ENCODE results near the gene HTRA3.

HTRA3 gene

DNA sequence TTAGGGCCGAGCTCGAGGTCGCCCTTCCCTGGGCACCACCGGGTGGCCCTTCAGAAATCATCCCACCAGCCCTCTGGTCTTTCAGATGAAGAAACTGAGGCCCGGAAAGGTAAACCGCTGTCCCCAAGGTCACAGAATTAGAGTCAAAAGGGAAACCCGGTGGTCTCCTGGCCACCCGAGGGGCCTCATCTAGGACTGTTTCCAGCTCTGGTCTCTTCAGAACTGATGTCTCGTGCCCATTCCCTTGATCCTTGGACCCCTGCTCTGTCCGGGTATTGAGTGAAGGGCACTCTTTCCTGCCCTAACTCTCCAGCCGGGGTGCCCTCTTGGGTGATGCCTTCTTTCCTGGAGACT, 841 bp downstream of the HTRA3 start:
- no peak for DNase-seq

DNA sequence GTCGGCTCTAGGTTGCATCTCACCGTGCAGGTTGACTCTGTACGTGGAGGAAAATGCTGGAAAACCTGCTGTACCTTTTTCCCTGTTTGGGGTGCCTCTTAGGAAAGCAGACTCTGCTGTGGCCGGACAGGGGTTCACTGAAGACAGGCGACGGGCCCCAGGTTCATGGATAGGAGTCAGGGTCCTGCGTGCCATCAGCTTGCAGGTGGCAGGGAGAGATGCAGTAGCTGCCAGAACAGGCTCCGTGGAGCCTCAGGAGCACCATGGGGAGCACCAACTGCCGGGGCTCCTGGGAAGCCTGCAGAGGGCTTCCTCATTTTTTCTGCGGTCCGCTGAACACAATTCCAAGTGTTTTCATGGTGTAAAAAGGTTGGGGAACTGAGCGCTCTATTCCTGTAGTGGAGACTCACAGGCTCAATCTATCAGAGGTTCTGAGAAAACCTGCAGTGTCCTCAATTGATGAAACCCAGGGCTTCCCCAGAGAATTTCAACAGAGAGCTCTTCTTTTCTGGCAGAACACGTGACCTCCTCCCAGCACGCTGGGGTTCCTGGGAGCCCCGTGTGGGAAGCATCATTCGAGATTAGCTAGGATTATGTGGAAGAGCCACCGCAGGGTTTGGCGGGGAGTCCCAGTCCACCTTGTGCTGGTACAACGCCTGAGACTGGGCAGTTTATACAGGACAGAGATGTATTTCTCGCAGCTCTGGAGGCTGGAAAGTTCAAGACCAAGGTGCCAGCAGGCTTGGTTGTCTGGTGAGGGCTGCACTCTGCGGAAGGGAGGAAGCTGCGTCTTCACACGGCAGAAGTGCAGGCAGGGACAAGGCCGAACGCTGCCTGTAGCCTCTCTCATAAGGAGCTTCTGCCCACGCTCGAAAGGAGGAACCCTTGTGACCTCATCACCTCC, 1.6 kb downstream of the HTRA3 start:
- DNase-seq = no peak

DNA sequence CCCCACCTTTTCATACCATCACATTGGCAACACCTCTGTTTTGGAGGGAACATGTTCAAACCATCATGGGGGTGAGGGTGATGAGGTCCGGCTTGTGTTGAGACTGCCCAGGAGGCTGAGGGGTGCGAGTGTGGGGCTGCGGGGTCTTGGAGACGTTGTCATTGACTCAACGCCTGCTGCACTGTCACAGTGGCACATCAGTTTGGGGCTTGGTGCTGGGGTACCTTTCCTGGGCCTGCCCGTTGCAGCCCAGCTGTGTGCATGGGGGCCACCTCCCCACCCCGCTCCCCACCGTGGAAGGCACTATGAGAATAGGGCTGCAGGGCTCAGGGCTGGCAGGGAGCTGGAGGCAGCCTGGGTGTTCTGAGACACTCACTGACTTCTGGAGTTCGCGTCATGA, 2.3 kb downstream of the HTRA3 start:
- no peak for DNase-seq

- no peak for DNase-seq
Measured at GRCh38 chr4:8272472-8273428, 3.2 kb downstream of the HTRA3 start.

- no peak for DNase-seq
Measured at GRCh38 chr4:8273450-8273849, 3.9 kb downstream of the HTRA3 start.

GRCh38 chr4:8274066-8274652, 4.6 kb downstream of the HTRA3 start:
- DNase-seq = no peak

DNA sequence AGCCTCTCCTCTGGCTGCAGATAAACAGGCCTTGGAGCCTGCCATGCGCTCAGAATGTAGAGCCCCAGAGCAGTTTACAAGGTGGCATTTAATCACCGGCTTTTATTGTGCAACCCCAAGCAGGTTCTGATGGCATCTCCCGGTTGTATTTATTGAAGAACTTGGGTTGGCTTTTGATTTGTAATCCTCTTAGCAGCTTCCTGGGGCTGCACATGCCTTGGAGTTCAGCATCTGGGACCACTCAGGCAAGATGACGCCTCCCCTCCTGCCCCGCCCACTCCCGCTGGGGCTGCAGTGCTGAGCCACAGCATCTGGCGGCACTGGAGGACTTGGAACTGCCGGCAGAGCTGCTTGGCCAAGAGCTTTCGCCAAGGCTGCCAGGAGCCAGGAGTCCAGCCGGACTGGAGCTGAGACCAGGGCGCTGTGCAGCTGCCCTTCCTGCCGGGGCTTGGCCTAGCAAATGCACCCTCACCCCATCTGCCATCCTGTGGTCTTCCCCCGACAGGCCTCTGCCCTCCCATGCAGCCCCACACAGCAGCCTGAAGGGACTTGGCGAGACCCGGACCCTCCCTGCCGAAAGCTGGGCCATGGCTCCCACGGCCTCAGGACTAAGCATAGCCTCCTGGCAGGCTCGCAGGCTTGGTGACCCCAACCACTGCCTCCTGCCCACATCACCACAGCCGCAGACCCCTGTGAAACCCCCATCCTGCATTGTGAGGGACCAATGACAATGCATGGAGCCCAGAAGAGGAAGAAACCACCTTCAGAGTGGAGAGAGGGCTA, 5.4 kb downstream of the HTRA3 start:
- DNase-seq = no peak

GRCh38 chr4:8275548-8275910, 6.0 kb downstream of the HTRA3 start:
- no peak for DNase-seq

GRCh38 chr4:8276358-8277240, 7.0 kb downstream of the HTRA3 start:
- DNase-seq = no peak

DNA sequence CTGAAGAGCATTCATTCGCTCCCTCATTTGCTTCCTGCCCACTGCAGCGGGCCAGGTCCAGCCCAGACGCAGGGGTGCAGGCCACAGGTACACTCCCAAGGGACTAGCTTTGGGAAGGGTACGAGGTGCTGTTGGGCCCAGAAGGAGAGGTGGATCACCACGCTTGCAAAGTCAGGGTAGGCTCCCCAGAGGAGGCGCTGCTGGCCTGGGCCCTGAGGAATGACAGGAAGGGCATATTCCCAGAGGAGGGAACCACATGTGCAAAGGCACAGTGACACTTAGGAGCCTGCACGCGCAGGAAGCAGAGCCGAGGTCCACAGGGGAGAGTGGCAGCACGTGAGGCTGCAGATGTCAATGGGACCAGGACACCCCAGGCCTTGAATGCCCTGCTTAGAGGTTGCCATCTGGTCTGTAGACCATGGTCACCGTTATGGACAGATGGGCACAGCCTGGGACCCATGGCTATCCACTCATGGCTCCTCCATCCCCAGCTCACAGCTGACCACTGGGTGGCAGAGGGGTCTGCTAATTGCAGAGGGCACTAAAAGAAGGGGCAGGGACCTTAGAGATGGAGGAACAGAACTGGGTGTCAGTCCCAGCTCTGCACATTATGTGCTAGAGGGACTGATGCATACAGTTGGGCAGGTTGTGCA, 7.9 kb downstream of the HTRA3 start:
- no peak for DNase-seq

GRCh38 chr4:8278009-8278395, 8.4 kb downstream of the HTRA3 start:
- no peak for DNase-seq

GRCh38 chr4:8278421-8279287, 9.1 kb downstream of the HTRA3 start:
- no peak for DNase-seq

GRCh38 chr4:8279321-8280157, 10.0 kb downstream of the HTRA3 start:
- DNase-seq = no peak

DNA sequence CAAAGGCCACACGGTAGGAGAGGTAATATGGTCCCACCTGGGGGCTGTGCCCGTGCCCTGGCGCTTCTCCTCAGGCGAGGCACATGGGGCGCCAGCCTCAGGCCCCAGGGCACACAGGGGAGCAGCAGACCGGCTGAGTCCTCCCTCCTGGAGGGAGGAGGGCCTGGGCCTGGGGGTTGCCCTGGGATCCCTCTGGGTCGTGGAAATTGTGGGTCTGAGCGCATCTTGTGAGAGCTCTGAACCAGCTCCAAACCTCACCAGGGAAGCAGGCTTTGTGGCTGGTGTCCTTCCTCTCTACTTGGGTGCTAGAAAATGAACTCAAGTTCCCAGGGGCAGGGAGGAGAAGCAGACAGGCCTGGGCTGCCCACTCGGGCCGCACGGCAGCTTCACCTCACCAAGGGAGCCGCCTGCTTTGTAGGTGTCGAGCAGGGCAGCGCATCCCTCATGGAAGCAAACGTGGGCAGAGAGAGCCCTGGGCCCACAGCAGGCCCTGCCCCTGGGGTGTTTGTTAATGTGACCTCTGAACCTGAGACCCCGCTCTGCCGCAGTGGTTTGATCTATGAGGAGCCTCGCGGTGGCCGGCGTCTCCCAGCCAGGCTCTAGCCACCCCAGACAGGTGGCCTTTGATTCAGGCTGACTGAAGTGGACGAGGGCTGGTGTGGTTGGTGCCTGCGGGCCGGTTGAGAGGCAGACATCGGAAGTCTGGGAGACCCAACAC, 10.8 kb downstream of the HTRA3 start:
- no peak for DNase-seq

- DNase-seq = no peak
Measured at GRCh38 chr4:8280876-8281440, 11.4 kb downstream of the HTRA3 start.

DNA sequence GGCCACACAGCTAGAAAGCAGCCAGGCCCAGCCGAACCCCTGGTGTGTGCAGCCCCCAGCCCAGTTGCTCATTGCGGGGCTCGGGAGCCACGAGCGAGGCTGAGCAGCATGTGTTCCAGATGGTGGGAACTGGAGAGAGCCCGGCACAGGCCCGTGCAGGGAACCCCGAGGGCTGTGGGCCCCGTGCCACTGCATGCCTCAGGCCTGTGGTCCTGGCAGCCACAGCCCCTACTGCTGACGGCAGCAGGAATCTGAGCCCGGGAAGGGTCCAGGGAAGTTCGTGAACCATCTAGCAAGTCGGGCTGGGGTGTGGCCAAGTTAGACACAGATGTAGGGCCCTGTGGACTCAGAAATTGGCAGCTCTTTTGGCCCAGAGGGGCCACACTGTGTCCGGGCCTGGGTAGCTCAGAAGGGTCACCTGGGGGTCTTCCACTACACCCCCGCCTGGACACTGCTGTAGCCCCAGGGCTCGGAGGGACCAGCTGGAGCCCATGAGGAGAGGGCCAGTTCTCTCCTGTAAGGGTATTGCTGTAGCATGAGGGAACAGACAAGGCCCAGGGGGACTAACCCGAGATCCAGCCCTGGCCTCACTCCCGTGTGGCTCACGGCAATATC, 12.1 kb downstream of the HTRA3 start:
- DNase-seq = no peak

DNA sequence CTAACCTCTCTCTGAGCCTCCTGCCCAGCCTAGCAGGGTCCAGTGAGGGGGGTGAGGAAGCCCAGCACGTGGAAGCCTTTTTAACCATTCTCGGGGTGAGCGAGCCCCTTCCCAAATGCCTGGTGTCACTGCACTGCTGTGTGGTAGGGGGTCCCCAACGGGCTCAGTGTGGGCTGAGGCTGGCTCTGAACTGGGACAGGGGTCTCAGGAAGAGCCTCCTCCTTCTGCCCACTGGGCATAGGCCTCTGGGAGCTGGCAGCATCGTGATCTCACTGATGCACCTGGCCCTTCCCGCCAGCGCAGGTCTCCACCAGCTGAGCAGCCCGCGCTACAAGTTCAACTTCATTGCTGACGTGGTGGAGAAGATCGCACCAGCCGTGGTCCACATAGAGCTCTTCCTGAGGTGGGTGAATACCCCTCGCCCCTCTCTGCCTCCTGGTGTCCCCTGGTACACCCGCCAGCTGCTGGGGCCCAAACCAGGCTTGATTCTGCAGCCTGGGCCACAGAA, 12.6 kb downstream of the HTRA3 start:
- DNase-seq = no peak

Data from cerebellar nuclear complex (tissue), 1 donor.